ENCODE measurements around the gene AGRN.

- no peak for TF ChIP-seq CTCF (IDR thresholded peaks at IDR 0.05)
- TF ChIP-seq POLR2A (IDR thresholded peaks at IDR 0.05) = no peak
These were observed 75.1 kb downstream of the AGRN start for GRCh38 chr1:1094981-1095380.

All from thyroid gland (tissue), 4 donors.